Stimulated activated CD8-positive, alpha-beta memory T cell treated with anti-CD3 and anti-CD28 coated beads, Interleukin-7, amount 100 ng/mL, for 24 hours (primary cell): ENCODE measurements around the gene NRP1.

Experiments
- DNase-seq: peaks from one replicate; pipeline ENCODE4 v3.0.0-alpha.2; 2020; ENCODE audit warnings: low read depth

NRP1 gene

DNA sequence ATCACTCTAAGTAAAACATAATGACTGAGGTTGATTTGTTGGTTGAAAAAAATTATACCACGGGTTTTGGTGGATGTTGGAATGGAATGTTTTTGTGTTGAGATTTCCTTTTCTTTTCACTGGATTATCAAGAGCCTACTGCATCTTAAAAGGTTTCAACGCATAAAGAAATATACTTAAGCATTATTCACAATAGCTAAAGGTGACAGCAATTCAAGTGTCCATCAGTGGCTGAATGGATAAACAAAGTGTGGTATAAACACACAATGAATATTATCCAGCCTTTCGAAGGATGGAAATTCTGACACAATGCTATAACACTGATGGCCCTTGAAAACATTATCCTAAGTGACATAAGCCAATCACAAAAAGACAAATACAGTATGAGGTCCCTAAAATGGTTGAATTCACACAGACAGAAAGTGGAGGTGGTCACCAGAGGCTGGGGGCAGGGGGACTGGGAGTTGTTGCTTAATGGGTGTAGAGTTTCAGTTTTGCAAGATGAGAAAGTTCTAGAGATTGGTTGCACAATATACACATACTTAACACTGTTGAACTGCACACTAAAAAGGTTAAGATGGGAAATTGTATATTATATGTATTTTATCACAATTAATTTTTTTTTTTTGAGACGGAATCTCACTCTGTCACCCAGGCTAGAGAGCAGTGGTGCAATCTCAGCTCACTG is 122.3 kb downstream of the NRP1 start:
- DNase-seq, result no peak

GRCh38 chr10:33211106-33211878 is 123.2 kb downstream of the NRP1 start:
- no peak for DNase-seq

DNA sequence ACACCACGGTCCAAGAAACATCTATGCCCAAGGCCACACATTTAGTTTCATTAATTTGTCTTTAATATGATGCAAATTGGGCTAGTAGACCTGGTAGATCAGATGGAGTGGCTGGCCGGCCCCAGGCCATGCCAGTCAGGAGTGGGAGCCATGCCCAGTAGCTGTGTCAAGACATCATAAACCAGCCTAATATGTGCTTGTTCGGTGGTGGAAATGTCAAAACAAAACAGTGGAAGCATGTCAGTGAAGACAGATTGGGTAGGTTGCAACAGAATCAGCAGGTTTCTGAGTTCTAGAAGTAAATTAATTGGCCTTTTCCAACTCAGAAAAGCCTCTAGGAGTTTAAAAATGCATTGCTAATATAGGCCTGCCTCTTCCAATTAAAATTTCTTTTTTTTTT is 124.7 kb downstream of the NRP1 start:
- DNase-seq, result no peak

DNA sequence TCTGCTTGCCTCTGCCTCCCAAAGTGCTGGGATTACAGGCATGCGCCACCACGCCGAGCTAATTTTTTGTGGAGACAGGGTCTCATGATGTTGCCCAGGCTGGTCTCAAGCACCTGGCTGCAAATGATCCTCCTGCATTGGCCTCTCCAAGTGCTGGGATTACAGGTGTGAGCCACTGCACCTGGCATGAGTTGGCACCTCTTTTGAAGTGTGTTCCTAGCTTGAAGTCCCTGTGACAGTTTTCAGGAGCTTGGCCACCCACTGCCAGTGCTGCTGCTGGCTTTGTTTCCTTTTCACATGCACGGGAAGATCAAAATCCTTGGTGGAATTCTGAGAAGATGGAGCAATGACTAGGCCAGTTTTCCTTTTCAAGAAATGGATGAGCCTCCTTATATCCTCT is 126.3 kb downstream of the NRP1 start:
- no peak for DNase-seq

- DNase-seq, result no peak
Measured at GRCh38 chr10:33204031-33204430, 130.4 kb downstream of the NRP1 start.

DNA sequence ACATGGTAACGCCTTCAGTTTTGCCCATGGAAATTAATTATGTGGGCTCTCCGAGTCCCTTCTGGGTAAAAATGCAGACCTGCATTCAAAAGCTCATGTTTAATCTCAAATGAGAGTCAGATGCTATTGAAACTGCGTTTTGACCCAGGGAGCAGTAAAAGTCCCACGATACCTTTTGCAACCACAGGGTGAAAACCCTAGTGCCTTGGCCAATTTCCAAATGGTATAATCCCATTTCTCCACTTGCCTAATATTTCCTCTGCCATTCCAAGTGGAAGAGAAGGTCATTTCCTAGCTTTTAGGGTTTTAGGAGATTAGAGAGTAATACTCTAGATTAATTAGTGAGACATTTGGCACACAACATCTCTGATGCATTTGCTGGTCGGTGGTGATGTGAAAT is 132.5 kb downstream of the NRP1 start:
- DNase-seq, result no peak

- no peak for DNase-seq
Measured at GRCh38 chr10:33201056-33201780, 133.2 kb downstream of the NRP1 start.

DNA sequence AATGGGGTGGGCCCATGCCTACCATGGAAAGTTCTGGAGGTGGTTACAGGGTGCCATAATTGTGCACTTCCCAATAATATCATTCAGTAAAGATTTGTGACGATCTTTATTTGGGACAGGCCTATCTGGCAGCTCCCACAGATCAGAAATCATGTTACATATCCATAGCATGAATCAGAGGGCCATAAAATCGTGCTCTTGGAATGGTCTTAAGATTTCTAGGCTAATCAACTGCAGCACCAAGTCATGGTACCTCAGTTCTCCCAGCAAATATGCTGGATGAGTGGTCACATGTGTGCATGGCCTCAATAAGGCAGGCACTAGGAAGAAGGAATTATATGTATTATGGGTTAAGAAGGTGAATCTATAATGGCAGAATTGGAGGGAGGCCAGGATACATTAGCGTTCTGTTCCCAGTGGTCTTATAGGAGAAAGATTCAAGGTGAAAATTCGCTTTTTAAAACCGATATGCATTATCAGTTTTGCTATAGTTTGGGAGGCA is 134.7 kb downstream of the NRP1 start:
- no peak for DNase-seq

GRCh38 chr10:33198610-33199009 is 135.9 kb downstream of the NRP1 start:
- DNase-seq, result no peak

DNA sequence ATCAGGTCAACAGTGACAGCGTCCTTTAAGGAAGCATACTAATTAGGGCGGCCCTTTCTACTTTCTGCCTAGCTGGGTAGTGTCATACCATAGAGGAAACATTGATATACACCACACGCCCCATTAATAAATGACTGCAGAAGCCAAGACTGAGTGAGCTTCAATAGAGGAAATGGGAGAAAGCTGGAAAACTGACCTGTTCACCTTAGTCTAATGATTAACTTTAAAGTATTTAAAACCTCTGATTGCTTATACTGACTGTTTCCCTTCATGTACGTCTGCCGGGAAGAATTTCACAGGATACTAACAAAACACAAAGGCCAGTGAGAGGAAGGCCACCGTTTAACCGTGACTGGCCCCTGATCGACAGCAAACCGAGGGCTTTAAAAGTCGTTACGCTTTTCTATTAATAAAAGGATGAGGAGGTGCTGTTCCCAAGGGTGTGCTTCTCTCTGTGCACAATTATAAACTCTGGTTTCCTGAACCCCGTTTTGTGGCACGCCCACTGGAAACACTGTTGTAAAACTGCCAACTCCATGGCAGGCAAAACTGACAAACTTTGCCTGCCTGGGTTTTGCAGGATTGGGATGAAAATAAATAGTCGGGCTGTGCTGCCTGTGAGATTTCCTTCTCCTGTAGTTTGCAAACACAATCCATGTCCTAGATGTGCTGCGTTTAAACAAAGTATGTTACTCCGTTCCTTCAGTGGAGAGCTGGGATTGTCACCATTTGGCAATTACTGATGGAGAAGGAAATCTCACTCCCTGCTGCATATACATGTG is 137.6 kb downstream of the NRP1 start:
- DNase-seq, result no peak

DNA sequence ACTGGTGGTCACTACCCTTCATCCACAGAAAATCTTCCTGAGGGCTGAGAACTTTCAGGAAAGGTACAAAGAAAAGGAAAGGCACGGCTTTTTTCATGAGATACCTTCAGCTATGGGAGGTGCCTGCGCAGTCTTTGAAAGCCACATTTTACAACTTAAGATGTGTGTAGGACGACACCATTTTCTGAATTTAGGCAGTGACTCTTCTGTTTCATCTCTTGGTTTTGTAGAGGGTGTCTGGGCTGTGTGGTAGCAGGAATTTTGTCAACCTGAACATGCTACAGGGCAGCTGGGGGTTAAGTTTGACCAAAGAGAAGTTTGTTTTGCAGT is 138.1 kb downstream of the NRP1 start:
- no peak for DNase-seq

GRCh38 chr10:33195608-33196376 is 138.7 kb downstream of the NRP1 start:
- DNase-seq, result no peak

DNA sequence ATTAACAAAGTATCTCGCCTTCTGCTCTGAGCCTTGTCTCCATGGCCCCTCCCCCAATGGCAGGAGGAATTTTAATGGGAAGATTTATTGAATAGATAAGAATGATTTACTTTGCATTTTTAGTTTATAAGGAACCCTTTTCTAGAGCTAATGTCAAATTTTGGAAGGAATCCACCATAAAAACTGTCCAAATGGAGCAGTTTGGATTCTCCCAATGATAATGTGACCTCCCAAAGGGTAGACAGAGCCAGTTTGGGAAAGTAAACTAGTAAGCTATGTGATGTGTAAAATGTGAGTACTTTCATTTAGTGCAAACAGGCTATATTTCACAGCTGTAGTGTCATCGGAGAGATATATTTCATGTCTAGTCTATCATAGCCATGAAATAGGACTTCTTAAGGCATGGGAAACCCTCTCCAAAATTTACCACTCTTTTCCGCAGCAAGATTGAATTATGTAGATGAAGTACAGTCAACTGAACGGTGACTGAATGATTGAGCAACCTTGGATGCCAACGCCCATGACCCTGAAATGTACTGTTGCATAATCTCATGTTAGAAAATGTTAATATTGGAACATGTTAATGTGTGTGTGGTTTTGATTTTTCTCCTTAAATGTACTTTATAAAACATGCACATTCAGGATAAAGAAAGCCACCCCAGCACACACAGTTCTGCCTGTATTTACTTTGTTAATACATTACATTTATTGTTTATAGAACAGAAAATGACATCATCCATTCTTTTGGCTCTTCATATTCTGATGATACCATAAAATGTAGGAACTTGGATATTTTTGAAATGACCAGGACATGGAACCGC is 140.6 kb downstream of the NRP1 start:
- DNase-seq, result no peak

- peak; percentile 47 for DNase-seq
Measured at GRCh38 chr10:33193057-33193700, 141.3 kb downstream of the NRP1 start.

DNA sequence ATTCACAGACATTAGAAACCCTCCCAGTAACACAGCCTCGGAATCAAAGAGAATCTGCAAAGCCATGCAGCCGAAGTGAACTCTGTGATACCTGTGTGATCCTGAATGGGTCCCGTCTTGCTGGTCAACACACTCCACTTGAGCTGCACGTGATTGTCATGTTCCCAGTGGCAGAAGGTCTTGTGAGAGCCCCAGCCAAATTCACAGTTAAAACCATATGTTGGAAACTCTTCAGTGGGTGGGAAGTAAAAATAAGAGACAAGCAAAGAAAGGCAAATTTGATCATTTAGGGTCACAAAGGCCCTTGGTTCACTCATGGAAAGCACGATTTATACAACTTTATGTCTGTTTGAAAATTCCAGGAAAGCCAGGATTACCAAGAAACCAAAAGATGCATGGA is 142.3 kb downstream of the NRP1 start:
- no peak for DNase-seq

DNA sequence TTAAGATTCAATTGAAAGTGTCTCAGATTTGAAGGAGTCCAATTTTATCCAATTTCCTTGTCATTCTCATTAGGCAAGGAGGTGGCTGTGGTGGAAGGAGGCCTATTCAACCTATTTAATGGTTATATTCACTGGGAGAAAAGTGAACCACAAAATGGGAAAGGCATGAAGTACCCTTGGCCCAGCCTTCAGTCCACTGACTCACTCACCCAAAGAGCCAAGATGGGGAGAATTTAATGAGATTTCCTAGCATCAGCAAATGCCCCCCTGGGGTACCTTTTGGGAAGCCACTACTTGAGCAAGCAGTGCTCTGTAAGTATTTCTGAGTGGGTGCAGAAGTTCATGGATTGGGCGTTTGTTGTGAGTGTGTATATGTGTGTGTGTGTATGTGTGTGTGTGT is 144.1 kb downstream of the NRP1 start:
- DNase-seq, result no peak

DNA sequence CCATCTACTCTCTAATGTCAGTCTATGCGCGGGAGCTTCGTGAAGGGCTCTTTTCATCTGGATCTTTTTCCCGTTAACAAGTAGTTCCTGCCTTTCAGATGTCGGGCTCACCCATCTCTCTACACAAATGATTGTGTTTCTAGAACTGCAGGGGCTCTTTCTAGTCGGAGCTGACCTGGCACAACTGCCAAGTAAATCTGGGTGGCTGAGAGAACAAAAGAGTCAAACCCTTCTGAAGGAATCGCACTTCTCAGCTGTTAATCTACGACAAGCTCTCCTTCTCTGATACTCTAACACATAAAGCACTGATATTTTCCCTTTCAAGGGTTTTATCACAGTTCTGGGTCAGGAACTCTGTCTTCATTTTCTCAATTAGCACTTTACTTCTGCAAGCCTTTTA is 144.7 kb downstream of the NRP1 start:
- DNase-seq, result no peak

DNA sequence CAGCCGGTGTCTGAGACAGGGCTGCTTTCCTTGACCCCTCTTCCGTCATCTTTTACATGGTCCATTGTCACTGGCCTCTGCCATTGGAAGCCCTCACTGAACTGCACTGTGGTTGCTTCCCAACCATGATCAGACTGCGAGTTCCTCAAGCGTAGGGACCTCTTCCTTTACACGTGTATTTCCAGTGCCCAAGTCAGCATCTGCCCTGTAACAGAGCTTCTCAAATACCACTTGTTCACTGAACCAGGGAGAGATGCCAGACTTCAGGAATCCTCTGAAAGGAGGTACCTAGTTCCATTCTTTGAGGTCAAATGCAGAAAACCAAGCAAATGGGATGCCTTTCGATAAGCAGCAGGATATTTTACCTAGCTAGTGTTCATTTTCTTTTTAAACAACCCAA is 145.1 kb downstream of the NRP1 start:
- DNase-seq, result no peak

DNA sequence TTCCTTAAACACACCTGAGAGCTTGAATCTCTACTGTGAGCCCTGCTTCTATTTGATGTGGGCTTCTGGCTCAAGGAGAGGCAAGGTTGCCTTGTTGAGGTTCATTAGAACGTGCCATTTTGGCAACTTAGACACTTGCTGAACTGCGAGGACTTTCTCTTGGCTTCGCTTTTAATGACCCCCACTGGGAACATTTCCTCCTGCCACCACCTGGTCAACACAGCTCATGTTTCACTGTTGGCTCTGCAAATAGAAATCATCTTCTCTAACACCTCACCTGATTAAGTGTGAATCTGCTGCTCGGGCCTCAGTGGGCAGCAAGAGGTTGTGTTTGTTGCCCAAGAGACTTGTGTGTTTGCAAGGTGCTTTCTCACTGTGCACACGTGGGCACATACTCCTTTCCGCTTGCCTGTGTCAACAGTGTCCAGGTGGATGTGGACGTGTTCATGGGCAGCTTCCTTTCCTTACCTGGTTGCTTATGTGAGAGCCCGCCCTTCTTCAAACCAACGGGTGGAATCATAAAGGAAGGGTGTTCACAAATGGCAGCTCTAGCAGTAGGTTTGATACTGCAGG is 147.0 kb downstream of the NRP1 start:
- no peak for DNase-seq

DNA sequence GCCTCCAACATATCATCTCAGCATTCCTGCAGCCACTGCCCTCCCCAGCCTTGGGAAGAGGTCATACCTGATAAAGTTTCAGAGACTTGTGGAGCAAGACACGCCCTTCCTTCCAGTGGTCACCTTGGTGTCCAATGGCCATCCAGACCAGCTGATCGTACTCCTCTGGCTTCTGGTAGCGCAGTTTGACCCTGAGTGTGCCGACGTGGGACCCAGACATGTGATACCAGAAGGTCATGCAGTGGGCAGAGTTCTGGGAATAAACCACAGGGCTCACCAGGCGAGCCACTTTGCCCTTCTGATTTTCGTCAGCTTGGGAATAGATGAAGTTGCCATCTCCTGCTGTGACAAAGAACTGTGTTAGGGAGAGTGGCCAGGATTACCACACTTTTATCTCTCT is 148.3 kb downstream of the NRP1 start:
- DNase-seq, result no peak
